B cell (primary cell): ENCODE results near the gene ZNF143. TPM values are rescaled to one million over a fixed set of nuclear protein-coding genes. Genes with fewer than 3 reads are reported as not detected.

Experiments used
- ATAC-seq: fragments of 200-7000 bp; cut with Tn5 transposase; one replicate; pipeline ENCODE4 v1.10.0; 2021; ENCODE audit warnings: low read depth, mild to moderate bottlenecking, moderate number of reproducible peaks, moderate library complexity
- CTCF ChIA-PET: fragments of 350-600 bp; sonication (Branson Sonifier 250); formaldehyde crosslinking; loops from one replicate; lab custom pipeline; 2021; ENCODE audit warnings: antibody characterized with exemption, inconsistent platforms; lab: Charles Lee
- POLR2A ChIA-PET: fragments of 350-600 bp; sonication (Branson Sonifier 250); formaldehyde crosslinking; loops from one replicate; lab custom pipeline; 2021; ENCODE audit warnings: antibody characterized with exemption; lab: Charles Lee
- DNase-seq: peaks from one replicate; pipeline ENCODE4 v3.0.0; 2013
- H2AFZ ChIP-seq: 2 replicates; pipeline ENCODE4 v1.6.1; 2012; ENCODE audit warnings: mild to moderate bottlenecking, low read depth, low read length; ENCODE audit not compliant: insufficient read depth, poor library complexity, severe bottlenecking
- H3K27ac ChIP-seq, 2 donors: 1 replicate in 1 of 2; 2 replicates in 1 of 2; pipeline ENCODE4 v1.5.1; 2012 to 2013; ENCODE audit warnings: low read length in 2 of 2, mild to moderate bottlenecking in 2 of 2, moderate library complexity in 1 of 2
- H3K27me3 ChIP-seq, 4 experiments: fragments of 200-600 bp in 1 of 4; sonication (generic) in 1 of 4; replicated peaks in 1 of 4; 1 replicate in 2 of 4; 2 replicates in 2 of 4; pipeline versions ENCODE4 v1.6.1 to v1.7.0; 2013 to 2016; ENCODE audit warnings: low read length in 3 of 4, mild to moderate bottlenecking in 2 of 4, mixed read lengths in 1 of 4, moderate library complexity in 1 of 4; ENCODE audit not compliant: insufficient read depth in 4 of 4, control insufficient read depth in 3 of 4; ENCODE audit errors: control extremely low read depth in 1 of 4
- H3K36me3 ChIP-seq, 2 experiments: replicated peaks in 1 of 2; 1 replicate in 1 of 2; 2 replicates in 1 of 2; pipeline versions ENCODE4 v1.6.1 to v1.7.1; 2013; ENCODE audit warnings: low read length in 1 of 2; ENCODE audit not compliant: insufficient read depth in 2 of 2, control insufficient read depth in 1 of 2; ENCODE audit errors: control extremely low read depth in 1 of 2, extremely low read depth in 1 of 2
- H3K4me1 ChIP-seq, 2 donors: fragments of 200-600 bp in 1 of 2; sonication (generic) in 1 of 2; 1 replicate in 1 of 2; 2 replicates in 1 of 2; pipeline versions ENCODE4 v1.5.1 to v1.6.1; 2013 to 2017; ENCODE audit warnings: low read length in 2 of 2; ENCODE audit not compliant: control insufficient read depth in 2 of 2, insufficient read depth in 2 of 2
- H3K4me2 ChIP-seq: replicated peaks from 2 replicates; pipeline ENCODE3; 2012; ENCODE audit warnings: mild to moderate bottlenecking, low read depth, low read length; ENCODE audit not compliant: poor library complexity, severe bottlenecking
- H3K4me3 ChIP-seq, 5 experiments: fragments of 200-600 bp in 1 of 5; sonication (generic) in 1 of 5; 1 replicate in 3 of 5; 2 replicates in 2 of 5; pipeline versions ENCODE4 v1.5.1 to v1.7.0; 2011 to 2016; ENCODE audit warnings: low read length in 4 of 5, mild to moderate bottlenecking in 4 of 5, low read depth in 2 of 5, control low read depth in 1 of 5, moderate library complexity in 1 of 5; ENCODE audit not compliant: insufficient read depth in 1 of 5; ENCODE audit errors: control extremely low read depth in 1 of 5, extremely low read depth in 1 of 5
- H3K79me2 ChIP-seq: fragments of 200-600 bp; sonication (generic); one replicate; pipeline ENCODE4 v1.6.0; 2016; ENCODE audit warnings: low read length; ENCODE audit not compliant: control insufficient read depth, insufficient read depth
- H3K9ac ChIP-seq: fragments of 200-600 bp; sonication (generic); 2 replicates; pipeline ENCODE4 v1.6.1; 2017; ENCODE audit warnings: mild to moderate bottlenecking, low read length, moderate library complexity
- H3K9me3 ChIP-seq, 3 donors: one replicate each; pipeline versions ENCODE4 v1.6.1 to v1.7.1; 2013; ENCODE audit warnings: low read length in 2 of 3; ENCODE audit not compliant: control insufficient read depth in 2 of 3, insufficient read depth in 1 of 3; ENCODE audit errors: control extremely low read depth in 1 of 3
- H4K20me1 ChIP-seq: 2 replicates; pipeline ENCODE4 v1.6.0; 2012; ENCODE audit warnings: mild to moderate bottlenecking, low read length; ENCODE audit not compliant: insufficient read depth, control insufficient read depth, poor library complexity, severe bottlenecking
- H3K27ac Mint-ChIP-seq: one replicate; pipeline ENCODE4 v1.8.0; 2021; ENCODE audit warnings: mixed read lengths
- H3K27me3 Mint-ChIP-seq: one replicate; pipeline ENCODE4 v1.8.0; 2021; ENCODE audit warnings: mixed read lengths
- H3K4me1 Mint-ChIP-seq: one replicate; pipeline ENCODE4 v1.8.0; 2021; ENCODE audit warnings: mixed read lengths
- H3K4me3 Mint-ChIP-seq: one replicate; pipeline ENCODE4 v1.8.0; 2021; ENCODE audit warnings: mixed read lengths
- H3K9me3 Mint-ChIP-seq: one replicate; pipeline ENCODE4 v1.8.0; 2022; ENCODE audit warnings: mixed read lengths; ENCODE audit not compliant: insufficient read depth
- CTCF ChIP-seq: fragments of 200-600 bp; IDR thresholded peaks from one replicate; pipeline ENCODE4 v1.8.0; 2022; ENCODE audit warnings: antibody characterized with exemption, mild to moderate bottlenecking
- EZH2 ChIP-seq: IDR thresholded peaks from 2 replicates; pipeline ENCODE4 v1.6.1; 2012; ENCODE audit warnings: borderline replicate concordance, low read depth, mild to moderate bottlenecking, moderate library complexity, low read length; ENCODE audit not compliant: insufficient read depth, poor library complexity, severe bottlenecking
- WGBS: methylation state at CpG from one replicate; pipeline ENCODE4 v1.1.5; 2013; ENCODE audit warnings: missing lambda C conversion rate; ENCODE audit not compliant: insufficient coverage; 5-methylcytosine and 5-hydroxymethylcytosine counted together
- intact Hi-C: fragments of 100-400 bp; cut with micrococcal nuclease; formaldehyde crosslinking; loops from one replicate; pipeline ENCODE4 v1.10.0; 2022
- polyA plus RNA-seq: library from polyadenylated mRNA; depleted of rRNA; stranded (reverse); fragments of >200 nt; gene quantifications from 2 replicates; pipeline ENCODE4 v1.2.3, GENCODE V29; 2012
- total RNA-seq, 2 donors: library from RNA; stranded (reverse); fragments of 120-200 nt in 1 of 2; gene quantifications; 1 replicate in 1 of 2; 2 replicates in 1 of 2; pipeline versions ENCODE4 v1.2.3 to v1.2.4, GENCODE V29; 2013 to 2022

ZNF143 gene
- total and polyA plus RNA-seq, 2 donors (not counting 1 experiment from before 2014, with no cell fraction given): 35.7 to 54.9 TPM

DNA sequence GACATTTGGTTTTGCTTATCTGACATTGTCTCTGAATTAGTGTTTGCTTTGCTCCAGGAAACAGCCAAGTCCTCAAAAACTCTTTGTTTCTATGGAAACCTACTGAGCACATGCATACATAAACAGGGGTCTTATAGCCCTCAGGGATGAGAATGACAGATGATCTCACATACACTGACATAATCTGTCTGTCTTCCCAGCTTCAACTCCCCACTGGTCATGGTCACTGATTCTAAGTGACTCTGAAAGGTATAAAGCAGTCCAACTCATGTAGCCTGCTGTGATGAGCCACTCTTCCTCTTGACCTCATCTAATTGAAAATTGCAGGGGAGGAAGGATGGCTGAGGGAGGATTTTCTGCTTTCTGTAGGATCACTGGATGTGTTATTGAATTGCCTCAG is 12.6 kb downstream of the ZNF143 start:
- no peaks in the 10 kb centered on the region for H3K9me3 ChIP-seq
- Mint-ChIP-seq H3K9me3 (no peaks in the 10 kb centered on the region), H3K4me3 (no peak overlapping the region), H3K27me3 (no peaks in the 10 kb centered on the region), H3K27ac (no peak overlapping the region), H3K4me1 (peaks cover 2% of the 10 kb centered on the region)
- ChIA-PET CTCF (interaction anchor here (0.7 to 1.3 kb wide), 3 partner anchors 9 to 275 kb away, joined by 3 to 5 read pairs (median 3); no protein-coding TSS in a partner anchor), POLR2A (no interaction called here)
- H3K27me3 ChIP-seq: no peaks in the 10 kb centered on the region
- no peak for TF ChIP-seq CTCF
- no peak for TF ChIP-seq EZH2
- no peak overlapping the region for H3K9ac ChIP-seq
- no peak overlapping the region for H2AFZ ChIP-seq
- peaks cover 15 to 49% of the 10 kb centered on the region in 2 experiments for H3K36me3 ChIP-seq
- peaks cover 24% of the 10 kb centered on the region for H3K79me2 ChIP-seq
- intact Hi-C loops: no loop called here
- H3K4me1 ChIP-seq: no peaks in the 10 kb centered on the region
- ATAC-seq (no peak), DNase-seq (no peak)
- H4K20me1 ChIP-seq: no peaks in the 10 kb centered on the region
- H3K4me3 ChIP-seq: no peak overlapping the region
- no peak overlapping the region for H3K27ac ChIP-seq
- H3K4me2 ChIP-seq: no peak overlapping the region

- Mint-ChIP-seq H3K4me1 (peaks cover 6% of the 10 kb centered on the region), H3K9me3 (no peaks in the 10 kb centered on the region), H3K27me3 (no peaks in the 10 kb centered on the region), H3K4me3 (no peak overlapping the region), H3K27ac (no peak overlapping the region)
- Histone ChIP-seq H3K27ac (peak overlapping the region in 1 of 2 donors; percentile 48), H4K20me1 (no peaks in the 10 kb centered on the region), H3K4me2 (no peak overlapping the region), H3K9me3 (no peaks in the 10 kb centered on the region), H2AFZ (no peak overlapping the region), H3K4me1 (peaks cover 4 to 8% of the 10 kb centered on the region in 2 donors), H3K4me3 (no peak overlapping the region), H3K36me3 (peaks cover 1 to 50% of the 10 kb centered on the region in 2 experiments), H3K27me3 (no peaks in the 10 kb centered on the region), H3K9ac (no peak overlapping the region), H3K79me2 (no peaks in the 10 kb centered on the region)
- ATAC-seq (no peak), DNase-seq (no peak)
- intact Hi-C loops: no loop called here
- no CpG with 5 or more reads among the region's 2 CpGs for WGBS
- ChIA-PET CTCF (interaction anchor here (1.7 kb wide), 1 partner anchor 28 kb away, joined by 9 read pairs; no protein-coding TSS in a partner anchor), POLR2A (no interaction called here)
- TF ChIP-seq EZH2 (no peak), CTCF (no peak)
Observed at GRCh38 chr11:9479899-9480298, 19.1 kb downstream of the ZNF143 start.
